ENCODE measurements around the gene THBS3. TPM values are rescaled to one million over a fixed set of nuclear protein-coding genes. Genes with fewer than 3 reads are reported as not detected.

Gene THBS3
- 7.2 TPM for total RNA-seq
- long read RNA-seq, transcript THBS3-201 (23 exons, 3,145 nt), result major isoform, 9 of 13 reads
- long read RNA-seq, partial matches to known transcripts, result 1 of 13 reads
- long read RNA-seq, other reads (novel, unspliced or antisense), result 3 of 13 reads

DNA sequence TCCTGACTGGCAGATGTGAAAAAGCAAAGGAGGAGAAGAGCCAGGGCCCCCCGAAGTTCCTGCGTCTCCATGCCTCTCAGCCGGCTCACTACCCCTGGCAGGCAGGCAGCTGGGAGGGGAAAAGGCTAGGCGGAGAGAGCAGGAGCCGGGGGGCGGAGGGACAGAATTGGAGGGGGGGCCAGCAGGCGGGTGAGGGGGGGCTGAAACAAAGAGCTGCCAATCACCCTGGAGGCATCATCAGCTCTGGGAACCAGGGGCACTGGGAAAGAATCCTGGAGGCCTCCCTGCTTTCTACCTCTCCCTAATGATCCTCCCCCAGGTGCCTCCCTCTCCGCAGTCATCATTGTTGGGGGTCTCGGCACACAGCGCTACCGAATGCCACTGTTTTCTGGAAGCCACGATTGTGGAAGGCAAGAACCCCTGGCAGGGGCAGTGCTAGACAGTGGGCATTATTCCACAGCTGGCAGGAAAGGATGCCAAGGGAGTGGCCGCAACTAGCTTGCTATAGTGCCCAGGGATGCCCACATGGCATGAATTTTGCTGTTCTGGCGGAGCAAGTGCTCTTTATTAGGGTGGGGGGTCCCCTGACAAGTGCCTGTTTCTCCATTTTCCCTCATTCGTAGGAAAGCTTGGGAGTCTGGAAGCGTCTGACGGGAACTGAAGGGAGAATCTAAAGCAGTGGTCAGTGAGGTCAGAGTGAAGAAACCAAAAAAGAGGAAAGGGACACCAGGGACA lies at the start of gene THBS3:
Gene THBS3 (minus strand): TSS at position 92 of the 735 bp plus-strand sequence. CDS start 21 bp downstream, at position 71.
- H3K4me1 ChIP-seq, result peaks cover 39% of the 10 kb centered on the region
- H3K9me3 ChIP-seq (replicated peaks), result no peaks in the 10 kb centered on the region
- H3K27me3 ChIP-seq (ENCODE audit: low read depth), result no peaks in the 10 kb centered on the region
- peak; percentile 47 for DNase-seq
- intact Hi-C loops (cut with micrococcal nuclease), result no loop called here
- peaks cover 4% of the 10 kb centered on the region for H3K36me3 ChIP-seq
- H3K27ac ChIP-seq (replicated peaks), result peak within 1 kb of the TSS; percentile 99
- peak within 1 kb of the TSS; percentile 95 for H3K4me3 ChIP-seq
- no peak for TF ChIP-seq CTCF (IDR thresholded peaks at IDR 0.05; ENCODE audit: borderline replicate concordance)

DNA sequence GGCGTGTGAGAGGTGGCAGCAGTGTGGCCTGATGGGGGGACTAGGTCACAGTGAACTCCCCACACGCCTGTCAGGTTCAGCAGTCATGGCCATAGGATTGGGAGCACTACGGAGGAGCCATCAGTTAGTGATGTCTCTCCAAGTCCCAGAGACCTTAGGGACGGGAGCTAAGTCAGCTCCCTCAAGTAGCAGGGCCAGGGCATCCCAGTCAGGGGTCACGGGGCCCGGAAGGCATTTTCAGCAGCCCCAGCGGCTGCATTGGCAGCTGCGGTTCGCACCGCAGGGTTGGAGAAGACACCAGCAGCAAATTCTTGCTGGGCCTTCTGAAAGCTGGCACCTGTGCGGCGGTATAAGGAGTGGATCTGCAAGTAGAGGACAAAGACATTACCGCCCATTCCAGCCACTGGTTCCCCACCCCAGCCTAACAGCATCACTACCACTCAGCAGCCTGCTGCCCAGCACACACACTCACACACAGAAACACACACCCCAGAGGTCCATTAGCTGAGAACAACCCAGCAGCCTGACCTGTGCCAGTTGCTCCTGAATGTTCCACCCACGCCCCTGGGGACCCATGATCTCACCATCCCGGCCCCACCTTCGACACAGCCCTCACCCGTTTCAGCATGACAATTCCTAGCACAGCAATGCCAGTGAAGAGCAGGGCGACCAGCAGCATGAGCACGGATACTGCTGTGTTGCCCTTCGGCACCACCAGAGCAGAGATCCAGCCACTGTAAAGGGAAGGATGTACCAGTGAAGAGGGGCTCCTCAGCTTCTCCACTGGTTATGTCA lies 48.6 kb upstream of the THBS3 start:
- Histone ChIP-seq H3K4me3 (peak overlapping the region; percentile 86), H3K36me3 (peaks cover 25% of the 10 kb centered on the region), H3K27me3 (ENCODE audit: low read depth) (no peaks in the 10 kb centered on the region), H3K27ac (replicated peaks) (peak overlapping the region; percentile 93), H3K9me3 (replicated peaks) (no peaks in the 10 kb centered on the region), H3K4me1 (peaks cover 49% of the 10 kb centered on the region)
- intact Hi-C loops (cut with micrococcal nuclease), result no loop called here
- no peak for TF ChIP-seq CTCF (IDR thresholded peaks at IDR 0.05; ENCODE audit: borderline replicate concordance)
- DNase-seq, result no peak

GRCh38 chr1:155255243-155256007 lies 47.7 kb upstream of the THBS3 start, which contains the start of gene ENTREP3:
Gene ENTREP3, minus strand, starts transcription at chr1:155255483. Its CDS starts 606 bp downstream, at chr1:155254877.
- H3K27me3 ChIP-seq (ENCODE audit: low read depth), result no peaks in the 10 kb centered on the region
- peak; percentile 23 for TF ChIP-seq CTCF (IDR thresholded peaks at IDR 0.05; ENCODE audit: borderline replicate concordance)
- DNase-seq, result peak; percentile 89
- no peaks in the 10 kb centered on the region for H3K9me3 ChIP-seq (replicated peaks)
- intact Hi-C loops (cut with micrococcal nuclease), result no loop called here
- H3K4me3 ChIP-seq, result peak within 1 kb of the TSS; percentile 86
- peaks cover 50% of the 10 kb centered on the region for H3K4me1 ChIP-seq
- peak within 1 kb of the TSS; percentile 93 for H3K27ac ChIP-seq (replicated peaks)
- H3K36me3 ChIP-seq, result peaks cover 25% of the 10 kb centered on the region

- intact Hi-C loops (cut with micrococcal nuclease), result no loop called here
- peak overlapping the region; percentile 86 for H3K4me3 ChIP-seq
- H3K27ac ChIP-seq (replicated peaks), result peak overlapping the region; percentile 93
- H3K36me3 ChIP-seq, result peaks cover 18% of the 10 kb centered on the region
- peaks cover 50% of the 10 kb centered on the region for H3K4me1 ChIP-seq
- no peaks in the 10 kb centered on the region for H3K9me3 ChIP-seq (replicated peaks)
- no peak for TF ChIP-seq CTCF (IDR thresholded peaks at IDR 0.05; ENCODE audit: borderline replicate concordance)
- no peaks in the 10 kb centered on the region for H3K27me3 ChIP-seq (ENCODE audit: low read depth)
- DNase-seq, result no peak
These were observed 47.1 kb upstream of the THBS3 start for GRCh38 chr1:155254714-155255242.
